IMR-90 (cell line): Measurements from ENCODE around the gene IRAK4. TPM values are rescaled to one million over a fixed set of nuclear protein-coding genes. Genes with fewer than 3 reads are reported as not detected.

Source experiments
- ATAC-seq: fragments of 200-7000 bp; cut with Tn5 transposase; 2 replicates; pipeline ENCODE4 v1.9.1; 2020; ENCODE audit warnings: low read depth, mild to moderate bottlenecking, moderate library complexity
- BruUV-seq: library from RNA; stranded (reverse); fragments of 400-500 nt; replicated peaks from 2 replicates; lab custom pipeline; 2021; lab: Mats Ljungman, UMichigan
- CTCF ChIA-PET: fragments of 300-600 bp; formaldehyde crosslinking; extraction: SDS; loops from one replicate; lab custom pipeline; 2021; ENCODE audit warnings: antibody characterized with exemption; lab: Yijun Ruan, JAX
- POLR2A ChIA-PET: fragments of 300-600 bp; sonication (Branson Sonifier 250); formaldehyde crosslinking; loops from one replicate; lab custom pipeline; 2022; ENCODE audit warnings: antibody characterized with exemption; ENCODE audit not compliant: unreplicated experiment; lab: Charles Lee
- DNase-seq: peaks from one replicate; pipeline ENCODE4 v3.0.0; 2013
- H2AFZ ChIP-seq: replicated peaks from 2 replicates; pipeline ENCODE3; 2013; ENCODE audit warnings: low read length, mild to moderate bottlenecking; ENCODE audit not compliant: poor library complexity
- H2AK5ac ChIP-seq: 2 replicates; pipeline ENCODE4 v1.6.1; 2013; ENCODE audit warnings: low read depth, low read length, inconsistent platforms
- H2AK9ac ChIP-seq: replicated peaks from 2 replicates; pipeline ENCODE3; 2013; ENCODE audit warnings: mild to moderate bottlenecking, low read depth, low read length, moderate library complexity; ENCODE audit not compliant: poor library complexity
- H2BK120ac ChIP-seq: 2 replicates; pipeline ENCODE4 v1.6.1; 2013; ENCODE audit warnings: low read depth, low read length, inconsistent platforms
- H2BK15ac ChIP-seq: 3 replicates; pipeline ENCODE4 v1.6.1; 2013; ENCODE audit warnings: low read depth, low read length, inconsistent platforms
- H2BK20ac ChIP-seq: 2 replicates; pipeline ENCODE4 v1.6.1; 2013; ENCODE audit warnings: low read depth, mild to moderate bottlenecking, inconsistent platforms, low read length, moderate library complexity
- H2BK5ac ChIP-seq: 2 replicates; pipeline ENCODE4 v1.6.1; 2013; ENCODE audit warnings: mild to moderate bottlenecking, low read depth, low read length, inconsistent platforms; ENCODE audit not compliant: poor library complexity, severe bottlenecking
- H3K14ac ChIP-seq: replicated peaks from 2 replicates; pipeline ENCODE4 v1.6.1; 2013; ENCODE audit warnings: low read depth, low read length, inconsistent platforms
- H3K18ac ChIP-seq: 2 replicates; pipeline ENCODE4 v1.6.1; 2013; ENCODE audit warnings: low read depth, low read length, control low read depth
- H3K23ac ChIP-seq: 2 replicates; pipeline ENCODE4 v1.6.1; 2013; ENCODE audit warnings: low read depth, low read length, inconsistent platforms
- H3K27ac ChIP-seq: 2 replicates; pipeline ENCODE4 v1.5.1; 2013; ENCODE audit warnings: mild to moderate bottlenecking, control low read depth, low read length; ENCODE audit not compliant: insufficient read depth
- H3K27me3 ChIP-seq: 2 replicates; pipeline ENCODE4 v1.6.1; 2013; ENCODE audit warnings: low read length; ENCODE audit not compliant: control insufficient read depth, insufficient read depth
- H3K36me3 ChIP-seq: 2 replicates; pipeline ENCODE4 v1.6.1; 2013; ENCODE audit warnings: low read length, mixed read lengths; ENCODE audit not compliant: control insufficient read depth, insufficient read depth
- H3K4ac ChIP-seq: 2 replicates; pipeline ENCODE4 v1.6.1; 2013; ENCODE audit warnings: low read depth, low read length, inconsistent platforms
- H3K4me1 ChIP-seq: 2 replicates; pipeline ENCODE4 v1.6.1; 2013; ENCODE audit warnings: low read length, mixed read lengths; ENCODE audit not compliant: control insufficient read depth, insufficient read depth
- H3K4me2 ChIP-seq: 2 replicates; pipeline ENCODE4 v1.6.1; 2013; ENCODE audit warnings: low read depth, mild to moderate bottlenecking, control low read depth, low read length, moderate library complexity
- H3K4me3 ChIP-seq: 2 replicates; pipeline ENCODE4 v1.5.1; 2013; ENCODE audit warnings: low read depth, mild to moderate bottlenecking, control low read depth, low read length, moderate library complexity; ENCODE audit not compliant: insufficient read depth
- H3K56ac ChIP-seq: 2 replicates; pipeline ENCODE4 v1.6.1; 2013; ENCODE audit warnings: low read length, inconsistent platforms; ENCODE audit not compliant: insufficient read depth; ENCODE audit errors: extremely low read depth
- H3K79me1 ChIP-seq, 2 experiments: 2 replicates each; pipeline ENCODE4 v1.6.1; 2013; ENCODE audit warnings: low read length in 2 of 2, inconsistent platforms in 1 of 2, low read depth in 1 of 2
- H3K9ac ChIP-seq: 2 replicates; pipeline ENCODE4 v1.6.1; 2013; ENCODE audit warnings: low read depth, low read length, control low read depth
- H3K9me1 ChIP-seq: 2 replicates; pipeline ENCODE4 v1.6.1; 2013; ENCODE audit warnings: low read length, inconsistent platforms; ENCODE audit not compliant: insufficient read depth
- H3K9me3 ChIP-seq: 2 replicates; pipeline ENCODE4 v1.6.1; 2013; ENCODE audit warnings: low read length; ENCODE audit not compliant: control insufficient read depth, insufficient read depth
- H4K20me1 ChIP-seq: 2 replicates; pipeline ENCODE4 v1.6.1; 2013; ENCODE audit warnings: low read length, inconsistent platforms; ENCODE audit not compliant: insufficient read depth
- H4K5ac ChIP-seq: 2 replicates; pipeline ENCODE4 v1.6.1; 2013; ENCODE audit warnings: mild to moderate bottlenecking, low read depth, low read length, control low read depth
- H4K8ac ChIP-seq, 2 experiments: 2 replicates each; pipeline ENCODE4 v1.6.1; 2013; ENCODE audit warnings: low read depth in 2 of 2, low read length in 2 of 2, control low read depth in 1 of 2, inconsistent platforms in 1 of 2
- H4K91ac ChIP-seq: 2 replicates; pipeline ENCODE4 v1.6.1; 2013; ENCODE audit warnings: low read depth, low read length, inconsistent platforms; ENCODE audit not compliant: insufficient read depth
- CHD1 ChIP-seq: IDR thresholded peaks from 2 replicates; pipeline ENCODE4 v1.6.1; 2012; ENCODE audit warnings: low read depth, low read length, improper control_type of control experiment
- FOS ChIP-seq: fragments of 150-350 bp; IDR thresholded peaks from 2 replicates; pipeline ENCODE4 v1.6.1; 2016; ENCODE audit warnings: low read depth, low read length
- MAFK ChIP-seq: IDR thresholded peaks from 2 replicates; pipeline ENCODE4 v1.6.1; 2012; ENCODE audit warnings: low read depth, low read length, improper control_type of control experiment
- MAZ ChIP-seq: IDR thresholded peaks from 2 replicates; pipeline ENCODE4 v1.6.1; 2012; ENCODE audit warnings: low read depth, mild to moderate bottlenecking, low read length, improper control_type of control experiment, moderate library complexity, borderline replicate concordance
- NFE2L2 ChIP-seq: fragments of 150-350 bp; IDR thresholded peaks from 2 replicates; pipeline ENCODE4 v1.6.1; 2016; ENCODE audit warnings: low read depth, mild to moderate bottlenecking, low read length
- POLR2A ChIP-seq: IDR thresholded peaks from 2 replicates; pipeline ENCODE4 v1.6.1; 2012; ENCODE audit warnings: mild to moderate bottlenecking, low read depth, low read length
- RAD21 ChIP-seq: IDR thresholded peaks from 2 replicates; pipeline ENCODE4 v1.6.1; 2012; ENCODE audit warnings: low read length, improper control_type of control experiment
- WGBS, 2 experiments: methylation state at CpG; one replicate each; pipeline versions ENCODE4 v1.1.5 to v1.1.7; 2013; ENCODE audit warnings: missing lambda C conversion rate in 2 of 2; ENCODE audit not compliant: insufficient read length in 1 of 2; ENCODE audit errors: extremely low coverage in 2 of 2; 5-methylcytosine and 5-hydroxymethylcytosine counted together
- dilution Hi-C: fragments of 300-500 bp; cut with HindIII; formaldehyde crosslinking; loops from one replicate; pipeline ENCODE4 v1.14.3; 2018; ENCODE audit warnings: low sequenced_read_pairs; ENCODE audit not compliant: unreplicated experiment
- in situ Hi-C: fragments of 300-500 bp; cut with MboI; formaldehyde crosslinking; loops from 3 replicates; pipeline ENCODE4 v1.14.3; 2019; ENCODE audit warnings: low sequenced_read_pairs, inconsistent platforms, mixed read lengths
- intact Hi-C: fragments of 100-400 bp; cut with micrococcal nuclease; formaldehyde crosslinking; loops from 2 replicates; pipeline ENCODE4 v1.10.0; 2022
- polyA plus RNA-seq, 3 experiments: library from polyadenylated mRNA; depleted of rRNA; stranded (reverse); fragments of >200 nt; gene quantifications; 2 replicates each; pipeline ENCODE4 v1.2.3, GENCODE V29; 2012; ENCODE audit warnings: low replicate concordance in 1 of 3
- total RNA-seq: library from RNA; depleted of rRNA; stranded (reverse); fragments of >200 nt; gene quantifications from 2 replicates; pipeline ENCODE4 v1.2.3, GENCODE V29; 2012
- TF ChIP-seq, protein P1 (sequence below): fragments of 150-350 bp; IDR thresholded peaks from 2 replicates; pipeline ENCODE4 v1.6.1; 2017; ENCODE audit warnings: mild to moderate bottlenecking, antibody characterized with exemption, low read length, low read depth

Gene IRAK4
- total and polyA plus RNA-seq, 2 of the 4 experiments (the other 2 are of a cell fraction): 12.6 to 27.6 TPM

DNA sequence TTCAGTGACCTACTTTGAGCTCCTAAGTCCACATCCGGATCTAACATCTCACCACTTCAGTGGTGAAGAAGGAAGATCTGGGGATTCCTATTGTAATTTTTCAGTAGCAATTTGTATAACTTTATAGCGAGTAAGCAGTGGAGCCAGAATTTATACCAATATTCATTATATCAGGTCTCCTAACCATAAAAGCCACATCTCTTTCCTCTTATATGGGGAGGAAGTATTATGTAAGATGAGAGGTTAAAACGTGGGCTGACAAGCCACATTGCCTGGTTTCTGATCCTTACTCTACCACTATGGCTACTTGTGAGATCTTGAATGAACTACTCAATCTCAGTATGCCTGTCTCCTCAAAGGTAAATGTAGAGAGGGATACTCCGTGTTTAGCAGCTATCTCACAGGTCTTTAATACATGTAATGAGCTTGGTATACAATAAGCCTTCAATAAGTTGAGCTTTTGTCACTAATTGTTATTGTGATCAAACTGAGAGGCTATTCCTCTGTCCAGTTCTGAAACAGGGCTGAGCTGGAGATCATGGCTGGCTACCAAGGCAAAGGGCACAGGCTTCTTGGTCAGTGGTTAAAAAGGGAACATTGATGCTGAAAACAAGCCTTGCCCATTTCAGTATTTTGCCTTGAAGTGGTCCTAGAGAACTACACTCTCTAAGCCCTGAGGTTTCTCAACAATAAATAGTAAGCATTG, 73.9 kb downstream of the IRAK4 start:
- in situ Hi-C loops: no loop called here
- POLR2A ChIA-PET: no interaction called here
- intact Hi-C loops: no loop called here
- H4K91ac ChIP-seq: no peak overlapping the region
- H3K56ac ChIP-seq: no peak overlapping the region
- TF ChIP-seq CHD1: no peak
- TF ChIP-seq RAD21: no peak
- TF ChIP-seq, protein P1, sequence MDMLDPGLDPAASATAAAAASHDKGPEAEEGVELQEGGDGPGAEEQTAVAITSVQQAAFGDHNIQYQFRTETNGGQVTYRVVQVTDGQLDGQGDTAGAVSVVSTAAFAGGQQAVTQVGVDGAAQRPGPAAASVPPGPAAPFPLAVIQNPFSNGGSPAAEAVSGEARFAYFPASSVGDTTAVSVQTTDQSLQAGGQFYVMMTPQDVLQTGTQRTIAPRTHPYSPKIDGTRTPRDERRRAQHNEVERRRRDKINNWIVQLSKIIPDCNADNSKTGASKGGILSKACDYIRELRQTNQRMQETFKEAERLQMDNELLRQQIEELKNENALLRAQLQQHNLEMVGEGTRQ: no peak
- no peak for TF ChIP-seq NFE2L2
- TF ChIP-seq POLR2A: no peak
- TF ChIP-seq FOS: no peak
- TF ChIP-seq MAFK: no peak
- no peak for TF ChIP-seq MAZ
- BruUV-seq: no TSS peak
- H4K5ac ChIP-seq: no peak overlapping the region
- H3K36me3 ChIP-seq: no peaks in the 10 kb centered on the region
- peaks cover 5 to 13% of the 10 kb centered on the region in 2 experiments; a peak in 1 of 4 replicates for H3K79me1 ChIP-seq
- H3K9me1 ChIP-seq: peaks cover 5% of the 10 kb centered on the region; the same call in 1 of the 2 replicates
- no peak overlapping the region for H3K4ac ChIP-seq
- H4K8ac ChIP-seq: no peak overlapping the region
- no peak overlapping the region for H3K4me3 ChIP-seq
- no peak overlapping the region for H2AK5ac ChIP-seq
- no peak for DNase-seq
- H2BK15ac ChIP-seq: no peak overlapping the region
- H2BK5ac ChIP-seq: no peak overlapping the region
- no peak overlapping the region for H3K14ac ChIP-seq
- H3K9me3 ChIP-seq: no peaks in the 10 kb centered on the region
- no peaks in the 10 kb centered on the region for H4K20me1 ChIP-seq
- no peak overlapping the region for H3K4me2 ChIP-seq
- no peak overlapping the region for H2BK20ac ChIP-seq
- H3K27me3 ChIP-seq: no peaks in the 10 kb centered on the region
- no peak overlapping the region for H3K9ac ChIP-seq
- CTCF ChIA-PET: no interaction called here
- no CpG with 5 or more reads among the region's 4 CpGs for WGBS, 2 experiments
- H2BK120ac ChIP-seq: no peak overlapping the region
- H3K18ac ChIP-seq: no peak overlapping the region
- no peak overlapping the region for H3K27ac ChIP-seq
- no peak for ATAC-seq
- H2AFZ ChIP-seq: no peak overlapping the region
- peaks cover 2% of the 10 kb centered on the region for H3K4me1 ChIP-seq
- H3K23ac ChIP-seq: no peak overlapping the region
- no peak overlapping the region for H2AK9ac ChIP-seq
- dilution Hi-C loops: no loop called here
